ENCODE results near the gene USP36. TPM values are rescaled to one million over a fixed set of nuclear protein-coding genes. Genes with fewer than 3 reads are reported as not detected.

Gene USP36
- total RNA-seq, 1 experiment from 2014 or later: 113 TPM

DNA sequence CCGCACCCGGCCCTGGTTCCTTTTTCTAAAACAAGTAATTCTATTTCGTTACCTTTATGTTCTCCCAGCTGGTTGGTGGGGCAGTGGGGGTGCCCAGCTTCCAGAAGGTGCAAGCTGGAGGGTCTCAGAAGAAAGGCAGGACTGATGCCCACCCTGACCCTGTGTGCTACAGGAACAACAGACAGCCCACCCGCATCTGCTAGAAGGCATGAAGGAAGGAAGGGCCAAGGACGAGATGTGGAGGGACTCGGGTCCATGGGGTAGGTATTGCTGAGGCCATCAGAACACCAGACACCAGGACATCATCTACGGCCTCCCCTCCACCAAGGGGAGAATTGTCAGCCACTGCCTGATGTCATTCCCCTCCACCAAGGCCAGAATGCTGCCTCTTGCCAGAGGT lies 52.2 kb downstream of the USP36 start:
- ChIA-PET CTCF (no interaction called here), POLR2A (no interaction called here)
- Histone ChIP-seq H3K27ac (ENCODE audit: low read length) (no peak overlapping the region), H3K4me1 (ENCODE audit: control insufficient read depth, insufficient read depth, low read length) (peaks cover 3% of the 10 kb centered on the region; the same call in 1 of the 2 replicates), H3K4me3 (ENCODE audit: low read depth in 2 of 2, low read length in 2 of 2) (no peak overlapping the region), H3K9me3 (ENCODE audit: control insufficient read depth, insufficient read depth, low read depth, low read length) (no peaks in the 10 kb centered on the region), H3K27me3 (ENCODE audit: control insufficient read depth, insufficient read depth, low read length) (no peaks in the 10 kb centered on the region), H3K36me3 (ENCODE audit: control insufficient read depth, insufficient read depth, low read length) (no peaks in the 10 kb centered on the region)
- in situ Hi-C loops (cut with HindIII; ENCODE audit: low pct_unique_long_range_greater_than_20kb, low sequenced_read_pairs) (no loop called here), intact Hi-C loops (cut with micrococcal nuclease; ENCODE audit: unreplicated experiment) (no loop called here)
- DNase-seq (ENCODE audit: low read depth, low spot score) (no peak), ATAC-seq (no peak)
- TF ChIP-seq POLR2AphosphoS5 (IDR thresholded peaks at IDR 0.05; ENCODE audit: low read depth, low read length) (no peak), TCF7L2 (IDR thresholded peaks at IDR 0.05; ENCODE audit: low read depth, low read length) (no peak)
- TF ChIP-seq, protein P1, sequence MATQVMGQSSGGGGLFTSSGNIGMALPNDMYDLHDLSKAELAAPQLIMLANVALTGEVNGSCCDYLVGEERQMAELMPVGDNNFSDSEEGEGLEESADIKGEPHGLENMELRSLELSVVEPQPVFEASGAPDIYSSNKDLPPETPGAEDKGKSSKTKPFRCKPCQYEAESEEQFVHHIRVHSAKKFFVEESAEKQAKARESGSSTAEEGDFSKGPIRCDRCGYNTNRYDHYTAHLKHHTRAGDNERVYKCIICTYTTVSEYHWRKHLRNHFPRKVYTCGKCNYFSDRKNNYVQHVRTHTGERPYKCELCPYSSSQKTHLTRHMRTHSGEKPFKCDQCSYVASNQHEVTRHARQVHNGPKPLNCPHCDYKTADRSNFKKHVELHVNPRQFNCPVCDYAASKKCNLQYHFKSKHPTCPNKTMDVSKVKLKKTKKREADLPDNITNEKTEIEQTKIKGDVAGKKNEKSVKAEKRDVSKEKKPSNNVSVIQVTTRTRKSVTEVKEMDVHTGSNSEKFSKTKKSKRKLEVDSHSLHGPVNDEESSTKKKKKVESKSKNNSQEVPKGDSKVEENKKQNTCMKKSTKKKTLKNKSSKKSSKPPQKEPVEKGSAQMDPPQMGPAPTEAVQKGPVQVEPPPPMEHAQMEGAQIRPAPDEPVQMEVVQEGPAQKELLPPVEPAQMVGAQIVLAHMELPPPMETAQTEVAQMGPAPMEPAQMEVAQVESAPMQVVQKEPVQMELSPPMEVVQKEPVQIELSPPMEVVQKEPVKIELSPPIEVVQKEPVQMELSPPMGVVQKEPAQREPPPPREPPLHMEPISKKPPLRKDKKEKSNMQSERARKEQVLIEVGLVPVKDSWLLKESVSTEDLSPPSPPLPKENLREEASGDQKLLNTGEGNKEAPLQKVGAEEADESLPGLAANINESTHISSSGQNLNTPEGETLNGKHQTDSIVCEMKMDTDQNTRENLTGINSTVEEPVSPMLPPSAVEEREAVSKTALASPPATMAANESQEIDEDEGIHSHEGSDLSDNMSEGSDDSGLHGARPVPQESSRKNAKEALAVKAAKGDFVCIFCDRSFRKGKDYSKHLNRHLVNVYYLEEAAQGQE (IDR thresholded peaks at IDR 0.05; ENCODE audit: insufficient read depth in 1 of 2, low read depth in 2 of 2, low read length in 1 of 2): no peak
- no TSS peak for BruUV-seq (replicated peaks)

DNA sequence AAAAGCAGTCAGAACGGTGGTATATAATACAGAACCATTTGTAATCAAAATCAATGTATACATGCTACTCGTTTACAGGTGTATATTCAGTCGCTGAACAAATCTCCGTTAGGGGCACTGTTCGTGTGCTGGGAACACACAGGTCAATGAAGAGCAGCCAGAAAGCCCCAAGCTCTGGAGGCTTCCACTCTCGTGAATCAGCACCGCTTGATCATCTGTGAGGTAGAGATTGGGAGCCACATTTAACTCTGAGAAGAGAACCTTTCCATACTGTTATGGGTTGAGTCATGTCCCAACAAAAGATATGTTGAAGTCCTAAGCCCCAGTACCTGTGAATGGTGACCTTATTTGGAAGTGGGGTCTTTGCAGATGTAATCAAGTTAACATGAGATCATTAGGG lies 53.2 kb downstream of the USP36 start:
- intact Hi-C loops (cut with micrococcal nuclease; ENCODE audit: unreplicated experiment) (no loop called here), in situ Hi-C loops (cut with HindIII; ENCODE audit: low pct_unique_long_range_greater_than_20kb, low sequenced_read_pairs) (no loop called here)
- Histone ChIP-seq H3K4me1 (ENCODE audit: control insufficient read depth, insufficient read depth, low read length) (peaks cover 3% of the 10 kb centered on the region; the same call in 1 of the 2 replicates), H3K36me3 (ENCODE audit: control insufficient read depth, insufficient read depth, low read length) (no peaks in the 10 kb centered on the region), H3K27ac (ENCODE audit: low read length) (no peak overlapping the region), H3K4me3 (ENCODE audit: low read depth in 2 of 2, low read length in 2 of 2) (no peak overlapping the region), H3K27me3 (ENCODE audit: control insufficient read depth, insufficient read depth, low read length) (no peaks in the 10 kb centered on the region), H3K9me3 (ENCODE audit: control insufficient read depth, insufficient read depth, low read depth, low read length) (no peaks in the 10 kb centered on the region)
- ATAC-seq (no peak), DNase-seq (ENCODE audit: low read depth, low spot score) (no peak)
- CTCF ChIA-PET: interaction anchor here (0.5 kb wide), 1 partner anchor 291 kb away, joined by 10 read pairs; no protein-coding TSS in a partner anchor
- no TSS peak for BruUV-seq (replicated peaks)
- POLR2A ChIA-PET: no interaction called here
- no peak for TF ChIP-seq TCF7L2 (IDR thresholded peaks at IDR 0.05; ENCODE audit: low read depth, low read length)
- TF ChIP-seq POLR2AphosphoS5 (IDR thresholded peaks at IDR 0.05; ENCODE audit: low read depth, low read length): no peak
- TF ChIP-seq, protein P1 (IDR thresholded peaks at IDR 0.05; ENCODE audit: insufficient read depth in 1 of 2, low read depth in 2 of 2, low read length in 1 of 2): no peak
- TF ChIP-seq, protein P2, sequence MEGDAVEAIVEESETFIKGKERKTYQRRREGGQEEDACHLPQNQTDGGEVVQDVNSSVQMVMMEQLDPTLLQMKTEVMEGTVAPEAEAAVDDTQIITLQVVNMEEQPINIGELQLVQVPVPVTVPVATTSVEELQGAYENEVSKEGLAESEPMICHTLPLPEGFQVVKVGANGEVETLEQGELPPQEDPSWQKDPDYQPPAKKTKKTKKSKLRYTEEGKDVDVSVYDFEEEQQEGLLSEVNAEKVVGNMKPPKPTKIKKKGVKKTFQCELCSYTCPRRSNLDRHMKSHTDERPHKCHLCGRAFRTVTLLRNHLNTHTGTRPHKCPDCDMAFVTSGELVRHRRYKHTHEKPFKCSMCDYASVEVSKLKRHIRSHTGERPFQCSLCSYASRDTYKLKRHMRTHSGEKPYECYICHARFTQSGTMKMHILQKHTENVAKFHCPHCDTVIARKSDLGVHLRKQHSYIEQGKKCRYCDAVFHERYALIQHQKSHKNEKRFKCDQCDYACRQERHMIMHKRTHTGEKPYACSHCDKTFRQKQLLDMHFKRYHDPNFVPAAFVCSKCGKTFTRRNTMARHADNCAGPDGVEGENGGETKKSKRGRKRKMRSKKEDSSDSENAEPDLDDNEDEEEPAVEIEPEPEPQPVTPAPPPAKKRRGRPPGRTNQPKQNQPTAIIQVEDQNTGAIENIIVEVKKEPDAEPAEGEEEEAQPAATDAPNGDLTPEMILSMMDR (IDR thresholded peaks at IDR 0.05): no peak; the same call in 1 of the 2 replicates
- TF ChIP-seq SIN3A (IDR thresholded peaks at IDR 0.05; ENCODE audit: borderline replicate concordance, insufficient read depth, low read depth, low read length): no peak
